WTC11 (cell line): ENCODE measurements around the gene SOX6. TPM values are rescaled to one million over a fixed set of nuclear protein-coding genes. Genes with fewer than 3 reads are reported as not detected.
A peak's percentile ranks its signal among the peaks of the same experiment; 100 is the strongest.

Experiments used
- ATAC-seq: fragments of 200-7000 bp; cut with Tn5 transposase; 2 replicates; pipeline ENCODE4 v1.10.0; 2021; ENCODE audit warnings: mild to moderate bottlenecking, moderate library complexity
- CTCF ChIA-PET: fragments of 300-600 bp; sonication (Branson Sonifier 250); formaldehyde crosslinking; loops from one replicate; lab custom pipeline; 2021; ENCODE audit warnings: antibody characterized with exemption; lab: Charles Lee
- POLR2A ChIA-PET: fragments of 350-600 bp; sonication (Branson Sonifier 250); formaldehyde crosslinking; loops from one replicate; lab custom pipeline; 2021; ENCODE audit warnings: antibody characterized with exemption; lab: Charles Lee
- DNase-seq: peaks from one replicate; pipeline ENCODE4 v3.0.0; 2021; ENCODE audit warnings: low spot score
- H3K27ac Mint-ChIP-seq: 2 replicates; pipeline ENCODE4 v1.8.0; 2021; ENCODE audit warnings: mixed read lengths
- H3K27me3 Mint-ChIP-seq: 2 replicates; pipeline ENCODE4 v1.8.0; 2021; ENCODE audit warnings: low read depth, mild to moderate bottlenecking, moderate library complexity, mixed read lengths
- H3K36me3 Mint-ChIP-seq: 2 replicates; pipeline ENCODE4 v1.8.0; 2021; ENCODE audit warnings: mixed read lengths
- H3K4me1 Mint-ChIP-seq: 2 replicates; pipeline ENCODE4 v1.8.0; 2022; ENCODE audit warnings: mixed read lengths
- H3K4me3 Mint-ChIP-seq: 2 replicates; pipeline ENCODE4 v1.8.0; 2021; ENCODE audit warnings: mild to moderate bottlenecking, moderate library complexity, mixed read lengths
- H3K9me3 Mint-ChIP-seq: 2 replicates; pipeline ENCODE4 v1.8.0; 2021; ENCODE audit warnings: mixed read lengths
- ATF1 ChIP-seq: sonication (generic); formaldehyde crosslinking; IDR thresholded peaks from 2 replicates; pipeline ENCODE4 v1.8.1; 2023; ENCODE audit warnings: mild to moderate bottlenecking, moderate library complexity, missing genetic modification reagents
- E2F4 ChIP-seq: sonication (generic); formaldehyde crosslinking; IDR thresholded peaks from 2 replicates; pipeline ENCODE4 v1.8.1; 2022; ENCODE audit warnings: low read depth, mild to moderate bottlenecking, moderate library complexity, missing genetic modification reagents, borderline replicate concordance
- ELF4 ChIP-seq: sonication (generic); formaldehyde crosslinking; IDR thresholded peaks from 2 replicates; pipeline ENCODE4 v1.8.1; 2022; ENCODE audit warnings: low read depth, mild to moderate bottlenecking, moderate library complexity, missing genetic modification reagents
- HMGA2 ChIP-seq: fragments of 250-450 bp; sonication (Bioruptor Pico); IDR thresholded peaks from 2 replicates; pipeline ENCODE4 v1.4.0; 2021; ENCODE audit warnings: mild to moderate bottlenecking, moderate library complexity
- NR1H2 ChIP-seq: sonication (generic); formaldehyde crosslinking; IDR thresholded peaks from 2 replicates; pipeline ENCODE4 v1.9.0; 2021; ENCODE audit warnings: mild to moderate bottlenecking, moderate library complexity, missing genetic modification reagents
- NR3C1 ChIP-seq: sonication (generic); formaldehyde crosslinking; conservative IDR thresholded peaks from 2 replicates; pipeline ENCODE4 v1.8.1; 2023; ENCODE audit warnings: low read depth, mild to moderate bottlenecking, missing genetic modification reagents
- SMAD3 ChIP-seq: sonication (generic); formaldehyde crosslinking; IDR thresholded peaks from 2 replicates; pipeline ENCODE4 v1.8.0; 2022; ENCODE audit warnings: missing genetic modification reagents, mild to moderate bottlenecking, borderline replicate concordance
- STAT6 ChIP-seq: sonication (generic); formaldehyde crosslinking; conservative IDR thresholded peaks from 2 replicates; pipeline ENCODE4 v1.8.1; 2023; ENCODE audit warnings: mild to moderate bottlenecking, low read depth, missing genetic modification reagents, moderate library complexity
- ZBTB21 ChIP-seq: sonication (generic); formaldehyde crosslinking; IDR thresholded peaks from 2 replicates; pipeline ENCODE4 v1.8.1; 2023; ENCODE audit warnings: mild to moderate bottlenecking, missing genetic modification reagents, borderline replicate concordance
- ZNF219 ChIP-seq: sonication (generic); formaldehyde crosslinking; IDR thresholded peaks from 2 replicates; pipeline ENCODE4 v1.8.0; 2023; ENCODE audit warnings: missing genetic modification reagents, mild to moderate bottlenecking, borderline replicate concordance
- ZNF263 ChIP-seq: sonication (generic); formaldehyde crosslinking; IDR thresholded peaks from 2 replicates; pipeline ENCODE4 v1.8.1; 2022; ENCODE audit warnings: low read depth, mild to moderate bottlenecking, moderate library complexity, missing genetic modification reagents
- ZNF396 ChIP-seq: fragments of 250-450 bp; sonication (Bioruptor Pico); IDR thresholded peaks from 2 replicates; pipeline ENCODE4 v1.8.0; 2021; ENCODE audit warnings: mild to moderate bottlenecking, moderate library complexity, borderline replicate concordance
- ZNF423 ChIP-seq: fragments of 250-450 bp; sonication (Bioruptor Pico); IDR thresholded peaks from 2 replicates; pipeline ENCODE4 v2.1.2; 2022; ENCODE audit warnings: mild to moderate bottlenecking, moderate library complexity
- ZNF512 ChIP-seq: sonication (generic); formaldehyde crosslinking; IDR thresholded peaks from 2 replicates; pipeline ENCODE4 v1.8.1; 2022; ENCODE audit warnings: missing genetic modification reagents, borderline replicate concordance
- ZNF671 ChIP-seq: fragments of 250-450 bp; sonication (Bioruptor Pico); IDR thresholded peaks from 2 replicates; pipeline ENCODE4 v1.8.0; 2021; ENCODE audit warnings: mild to moderate bottlenecking
- total RNA-seq: library from RNA; stranded (reverse); gene quantifications from 3 replicates; pipeline ENCODE4 v1.2.3, GENCODE V29; 2021
- TF ChIP-seq, protein P1 (sequence below): sonication (generic); formaldehyde crosslinking; conservative IDR thresholded peaks from 2 replicates; pipeline ENCODE4 v1.8.1; 2022; ENCODE audit warnings: mild to moderate bottlenecking, missing genetic modification reagents
- TF ChIP-seq, protein P2 (sequence below): fragments of 250-450 bp; sonication (Bioruptor Pico); conservative IDR thresholded peaks from 2 replicates; pipeline ENCODE4 v1.9.0; 2021; ENCODE audit warnings: mild to moderate bottlenecking
- TF ChIP-seq, protein P3 (sequence below): sonication (generic); formaldehyde crosslinking; IDR thresholded peaks from 2 replicates; pipeline ENCODE4 v1.8.0; 2022; ENCODE audit warnings: mild to moderate bottlenecking, missing genetic modification reagents
- TF ChIP-seq, protein P4 (sequence below): sonication (generic); formaldehyde crosslinking; IDR thresholded peaks from 2 replicates; pipeline ENCODE4 v1.8.1; 2022; ENCODE audit warnings: mild to moderate bottlenecking, moderate library complexity, missing genetic modification reagents

The SOX6 gene
- total RNA-seq, 1 experiment from 2014 or later = 0.13 TPM

DNA sequence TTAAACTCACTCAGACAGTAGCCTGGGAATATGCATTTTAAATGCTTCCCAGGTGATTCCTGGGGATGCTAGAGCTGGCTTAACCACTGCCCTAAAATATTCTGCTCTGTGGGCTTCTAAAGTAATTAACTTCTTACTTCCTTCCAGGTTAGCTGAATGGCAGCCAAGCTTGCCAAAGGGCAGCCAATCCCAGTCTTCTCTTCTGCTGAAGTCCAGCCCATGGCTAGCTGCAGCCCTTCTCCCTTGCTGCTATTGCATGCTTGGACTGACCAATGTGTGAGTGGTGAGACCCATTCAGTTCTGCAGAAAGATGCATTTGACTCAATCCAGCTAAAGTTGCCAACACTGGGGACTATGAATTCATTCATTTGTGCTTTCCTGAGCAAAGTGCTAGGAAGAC, 411.9 kb downstream of the SOX6 start:
- POLR2A ChIA-PET = no interaction called here
- Mint-ChIP-seq H3K27me3 (peaks cover 34% of the 10 kb centered on the region), H3K36me3 (no peaks in the 10 kb centered on the region), H3K4me3 (no peak overlapping the region), H3K27ac (no peak overlapping the region), H3K9me3 (peaks cover 19% of the 10 kb centered on the region), H3K4me1 (peaks cover 3% of the 10 kb centered on the region)
- DNase-seq (no peak), ATAC-seq (peak; percentile 39)
- CTCF ChIA-PET = interaction anchor here (2.6 kb wide), 1 partner anchor 44 kb away, joined by 10 read pairs; no protein-coding TSS in a partner anchor
- TF ChIP-seq E2F4 (no peak), ZNF512 (CRISPR knock-in tag) (no peak), ELF4 (CRISPR knock-in tag) (no peak), ZNF219 (no peak), ZNF263 (CRISPR knock-in tag) (no peak), ZNF423 (no peak), NR3C1 (CRISPR knock-in tag) (no peak), HMGA2 (CRISPR knock-in tag) (no peak), SMAD3 (CRISPR knock-in tag) (no peak), ZNF396 (CRISPR knock-in tag) (no peak), ZNF671 (CRISPR knock-in tag) (no peak), ATF1 (CRISPR knock-in tag) (no peak), STAT6 (CRISPR knock-in tag) (no peak), NR1H2 (no peak), ZBTB21 (CRISPR knock-in tag) (no peak)
- TF ChIP-seq, protein P1, sequence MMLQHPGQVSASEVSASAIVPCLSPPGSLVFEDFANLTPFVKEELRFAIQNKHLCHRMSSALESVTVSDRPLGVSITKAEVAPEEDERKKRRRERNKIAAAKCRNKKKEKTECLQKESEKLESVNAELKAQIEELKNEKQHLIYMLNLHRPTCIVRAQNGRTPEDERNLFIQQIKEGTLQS = no peak
- TF ChIP-seq, protein P2, sequence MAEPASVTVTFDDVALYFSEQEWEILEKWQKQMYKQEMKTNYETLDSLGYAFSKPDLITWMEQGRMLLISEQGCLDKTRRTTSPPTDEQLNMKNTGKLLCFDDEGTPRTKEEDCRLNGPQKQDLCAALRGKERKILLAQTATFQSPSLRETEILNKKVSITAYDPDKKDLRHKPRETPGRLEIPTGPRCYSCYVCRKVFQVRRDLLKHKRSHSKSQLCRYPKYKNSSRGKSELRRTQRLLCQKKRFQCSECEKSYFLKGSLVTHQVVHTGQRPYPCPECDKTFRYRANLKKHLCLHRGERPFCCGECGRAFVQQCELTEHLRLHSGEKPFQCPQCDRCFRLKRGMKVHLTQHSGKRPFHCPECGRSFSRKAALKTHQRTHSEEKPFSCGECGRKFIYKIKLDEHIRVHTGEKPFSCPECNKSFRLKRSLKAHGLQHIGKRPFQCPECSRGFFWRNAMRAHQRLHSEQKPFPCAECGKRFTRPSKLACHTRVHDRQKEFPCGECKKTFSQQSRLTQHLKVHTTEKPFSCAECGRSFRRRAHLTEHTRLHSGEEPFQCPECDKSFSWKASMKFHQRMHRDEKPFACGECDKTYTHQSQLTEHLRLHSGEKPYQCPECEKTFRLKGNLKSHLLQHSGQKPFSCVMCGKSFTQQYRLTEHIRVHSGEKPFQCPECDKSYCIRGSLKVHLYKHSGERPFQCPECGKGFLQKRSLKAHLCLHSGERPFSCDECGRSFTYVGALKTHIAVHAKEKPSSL (CRISPR knock-in tag) = no peak
- TF ChIP-seq, protein P3, sequence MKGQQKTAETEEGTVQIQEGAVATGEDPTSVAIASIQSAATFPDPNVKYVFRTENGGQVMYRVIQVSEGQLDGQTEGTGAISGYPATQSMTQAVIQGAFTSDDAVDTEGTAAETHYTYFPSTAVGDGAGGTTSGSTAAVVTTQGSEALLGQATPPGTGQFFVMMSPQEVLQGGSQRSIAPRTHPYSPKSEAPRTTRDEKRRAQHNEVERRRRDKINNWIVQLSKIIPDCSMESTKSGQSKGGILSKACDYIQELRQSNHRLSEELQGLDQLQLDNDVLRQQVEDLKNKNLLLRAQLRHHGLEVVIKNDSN (CRISPR knock-in tag) = no peak
- TF ChIP-seq, protein P4, sequence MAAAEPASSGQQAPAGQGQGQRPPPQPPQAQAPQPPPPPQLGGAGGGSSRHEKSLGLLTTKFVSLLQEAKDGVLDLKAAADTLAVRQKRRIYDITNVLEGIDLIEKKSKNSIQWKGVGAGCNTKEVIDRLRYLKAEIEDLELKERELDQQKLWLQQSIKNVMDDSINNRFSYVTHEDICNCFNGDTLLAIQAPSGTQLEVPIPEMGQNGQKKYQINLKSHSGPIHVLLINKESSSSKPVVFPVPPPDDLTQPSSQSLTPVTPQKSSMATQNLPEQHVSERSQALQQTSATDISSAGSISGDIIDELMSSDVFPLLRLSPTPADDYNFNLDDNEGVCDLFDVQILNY = no peak
